ENCODE data around the gene CES2.
"Not testable (repeated sequence)": the region's sequence is repeated elsewhere in the genome, so short reads cannot be mapped to it uniquely, and the experiment has no call there.

Gene CES2

GRCh38 chr16:66977341-66978113 lies 42.2 kb downstream of the CES2 start:
- H3K9me3 ChIP-seq (ENCODE audit: insufficient read depth, low read depth, low read length), result no peaks in the 10 kb centered on the region
- H3K27ac ChIP-seq (ENCODE audit: low read length), result no peak overlapping the region
- no peaks in the 10 kb centered on the region for H3K36me3 ChIP-seq (ENCODE audit: insufficient read depth, low read depth, low read length)
- peaks cover 7% of the 10 kb centered on the region; the same call in 1 of the 2 replicates for H3K27me3 ChIP-seq (ENCODE audit: insufficient read depth, low read length)
- no peaks in the 10 kb centered on the region for H3K4me1 ChIP-seq (ENCODE audit: insufficient read depth, low read length)
- no peak overlapping the region for H3K9ac ChIP-seq (ENCODE audit: low read depth, low read length)
- no peak overlapping the region for H3K4me3 ChIP-seq (ENCODE audit: low read length)

DNA sequence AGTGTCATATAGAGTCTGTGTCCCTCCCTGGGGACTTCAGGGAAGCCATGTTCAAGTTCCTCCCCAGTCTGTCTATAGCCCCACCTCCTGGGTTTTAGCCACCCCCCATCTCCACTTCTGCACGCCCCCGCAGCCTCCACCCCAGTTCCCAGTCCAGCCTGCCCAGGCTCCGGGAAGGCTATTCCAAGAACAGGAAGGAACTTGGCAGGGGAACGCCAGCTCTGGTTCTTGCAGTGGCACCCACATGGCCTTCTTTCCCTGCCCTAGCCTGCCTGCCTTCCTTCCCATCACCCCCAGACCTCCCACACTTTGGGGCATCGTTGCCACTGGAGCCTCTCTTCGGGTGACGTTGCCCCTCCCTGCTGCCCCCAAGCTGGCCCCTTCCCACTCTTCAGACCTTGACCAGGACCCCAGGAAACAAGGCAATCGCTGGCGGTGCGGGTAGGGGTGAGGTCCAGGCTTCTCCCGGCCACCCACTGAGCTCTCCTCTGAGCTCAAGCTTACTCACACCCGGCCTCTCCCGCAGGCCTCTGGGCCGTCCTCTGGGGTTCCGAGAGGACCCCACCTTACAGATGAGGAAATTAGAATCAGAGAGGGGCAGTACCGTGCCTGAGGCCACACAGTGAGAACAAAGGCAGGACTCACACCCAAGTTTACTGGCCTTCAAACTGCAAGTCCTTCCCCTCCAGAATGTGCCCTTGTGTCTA lies 43.8 kb downstream of the CES2 start:
- H3K9ac ChIP-seq (ENCODE audit: low read depth, low read length), result no peak overlapping the region
- no peaks in the 10 kb centered on the region for H3K36me3 ChIP-seq (ENCODE audit: insufficient read depth, low read depth, low read length)
- H3K4me3 ChIP-seq (ENCODE audit: low read length), result no peak overlapping the region
- H3K9me3 ChIP-seq (ENCODE audit: insufficient read depth, low read depth, low read length), result no peaks in the 10 kb centered on the region
- peaks cover 7% of the 10 kb centered on the region; the same call in 1 of the 2 replicates for H3K27me3 ChIP-seq (ENCODE audit: insufficient read depth, low read length)
- H3K27ac ChIP-seq (ENCODE audit: low read length), result no peak overlapping the region
- H3K4me1 ChIP-seq (ENCODE audit: insufficient read depth, low read length), result no peaks in the 10 kb centered on the region

- H3K27me3 ChIP-seq (ENCODE audit: insufficient read depth, low read length), result peaks cover 4% of the 10 kb centered on the region; the same call in 1 of the 2 replicates
- H3K27ac ChIP-seq (ENCODE audit: low read length), result no peak overlapping the region
- no peaks in the 10 kb centered on the region for H3K36me3 ChIP-seq (ENCODE audit: insufficient read depth, low read depth, low read length)
- no peak overlapping the region for H3K4me3 ChIP-seq (ENCODE audit: low read length)
- no peak overlapping the region for H3K9ac ChIP-seq (ENCODE audit: low read depth, low read length)
- no peaks in the 10 kb centered on the region for H3K9me3 ChIP-seq (ENCODE audit: insufficient read depth, low read depth, low read length)
- H3K4me1 ChIP-seq (ENCODE audit: insufficient read depth, low read length), result no peaks in the 10 kb centered on the region
Measured at GRCh38 chr16:66983033-66983432, 47.7 kb downstream of the CES2 start.

DNA sequence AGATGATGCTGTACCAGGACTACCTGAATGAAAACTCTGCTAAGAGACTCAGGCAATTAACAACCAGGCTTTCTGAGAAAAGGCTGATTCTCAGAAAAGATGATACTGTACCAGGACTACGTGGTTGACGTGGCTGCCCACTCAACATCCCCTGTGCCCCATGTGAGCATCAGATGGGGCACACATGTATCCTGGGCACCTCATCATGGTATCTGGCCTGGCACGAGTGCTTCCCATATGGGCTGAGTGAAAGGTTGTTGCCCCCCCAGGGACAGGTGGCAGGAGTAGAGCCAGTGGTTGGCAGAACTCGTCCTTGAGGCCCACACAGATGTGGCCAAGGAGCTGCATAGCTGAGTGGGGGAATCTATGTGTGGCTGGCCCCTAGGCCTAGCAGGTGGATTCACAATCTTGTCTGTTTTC lies 49.6 kb downstream of the CES2 start:
- Histone ChIP-seq H3K36me3 (ENCODE audit: insufficient read depth, low read depth, low read length) (no peaks in the 10 kb centered on the region), H3K4me1 (ENCODE audit: insufficient read depth, low read length) (no peaks in the 10 kb centered on the region), H3K9me3 (ENCODE audit: insufficient read depth, low read depth, low read length) (no peaks in the 10 kb centered on the region), H3K9ac (ENCODE audit: low read depth, low read length) (no peak overlapping the region), H3K27me3 (ENCODE audit: insufficient read depth, low read length) (no peaks in the 10 kb centered on the region), H3K27ac (ENCODE audit: low read length) (no peak overlapping the region), H3K4me3 (ENCODE audit: low read length) (no peak overlapping the region)

DNA sequence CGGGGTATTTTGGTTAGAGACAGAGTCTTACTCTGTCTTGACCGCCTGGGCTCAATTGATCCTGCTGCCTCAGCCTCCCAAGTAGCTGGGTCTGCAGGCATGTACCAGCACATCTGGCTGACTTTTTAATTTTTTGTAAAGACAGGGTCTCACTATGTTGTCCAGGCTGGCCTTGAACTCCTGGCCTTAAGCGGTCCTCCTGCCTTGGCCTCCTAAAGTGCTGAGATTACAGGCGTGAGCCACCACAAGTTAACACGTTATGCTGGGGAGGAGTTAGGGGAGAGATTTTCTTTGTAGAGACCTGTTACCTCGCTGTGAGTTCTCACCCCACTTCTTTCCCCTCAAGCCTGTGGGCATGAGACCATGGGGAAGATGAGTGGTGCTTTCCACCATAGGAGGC lies 51.2 kb downstream of the CES2 start:
- H3K27ac ChIP-seq (ENCODE audit: low read length), result no peak overlapping the region
- H3K4me1 ChIP-seq (ENCODE audit: insufficient read depth, low read length), result no peaks in the 10 kb centered on the region
- H3K9ac ChIP-seq (ENCODE audit: low read depth, low read length), result no peak overlapping the region
- H3K27me3 ChIP-seq (ENCODE audit: insufficient read depth, low read length), result no peaks in the 10 kb centered on the region
- no peak overlapping the region for H3K4me3 ChIP-seq (ENCODE audit: low read length)
- no peaks in the 10 kb centered on the region for H3K9me3 ChIP-seq (ENCODE audit: insufficient read depth, low read depth, low read length)
- H3K36me3 ChIP-seq (ENCODE audit: insufficient read depth, low read depth, low read length), result no peaks in the 10 kb centered on the region

- Histone ChIP-seq H3K27ac (ENCODE audit: low read length) (no peak within 1 kb of the TSS), H3K9ac (ENCODE audit: low read depth, low read length) (no peak within 1 kb of the TSS), H3K4me3 (ENCODE audit: low read length) (no peak within 1 kb of the TSS)
Measured at GRCh38 chr16:66988197-66988788, 53.0 kb downstream of the CES2 start, which contains the start of gene CES4A. Gene CES4A, plus strand, starts transcription at chr16:66988589. Its CDS starts 184 bp downstream, at chr16:66988773.

DNA sequence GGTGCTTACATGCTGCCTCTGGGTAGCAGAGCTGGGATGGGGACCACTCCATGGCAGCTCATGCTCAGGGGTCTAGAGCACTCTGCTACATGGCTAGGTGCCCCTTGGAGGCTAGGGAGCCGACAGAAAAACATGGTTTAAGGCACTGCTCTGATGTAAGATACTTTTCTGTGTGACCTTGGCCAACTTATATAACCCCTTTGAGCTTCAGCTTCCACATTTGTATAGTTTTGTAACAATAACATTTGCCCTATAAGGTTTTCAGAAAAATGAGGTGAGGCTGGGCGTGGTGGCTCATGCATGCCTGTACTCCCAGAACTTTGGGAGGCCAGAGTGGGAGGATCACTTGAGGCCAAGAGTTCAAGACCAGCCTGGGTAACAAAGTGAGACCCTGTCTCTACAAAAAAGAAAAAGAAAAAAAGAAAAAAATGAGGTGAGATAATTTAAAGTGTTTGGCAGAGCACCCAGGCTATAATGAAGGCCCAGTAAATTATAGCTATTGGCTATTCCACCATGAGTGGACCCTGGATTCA lies 56.3 kb downstream of the CES2 start:
- H3K27ac ChIP-seq (ENCODE audit: low read length), result no peak overlapping the region
- H3K4me1 ChIP-seq (ENCODE audit: insufficient read depth, low read length), result no peaks in the 10 kb centered on the region
- no peak overlapping the region for H3K4me3 ChIP-seq (ENCODE audit: low read length)

More at GRCh38 chr16:66988197-66988788, 53.0 kb downstream of the CES2 start, which contains the start of gene CES4A:
- no peaks in the 10 kb centered on the region for H3K9me3 ChIP-seq (ENCODE audit: insufficient read depth, low read depth, low read length)
- no peaks in the 10 kb centered on the region for H3K36me3 ChIP-seq (ENCODE audit: insufficient read depth, low read depth, low read length)
- H3K27me3 ChIP-seq (ENCODE audit: insufficient read depth, low read length), result no peaks in the 10 kb centered on the region
- no peaks in the 10 kb centered on the region for H3K4me1 ChIP-seq (ENCODE audit: insufficient read depth, low read length)

DNA sequence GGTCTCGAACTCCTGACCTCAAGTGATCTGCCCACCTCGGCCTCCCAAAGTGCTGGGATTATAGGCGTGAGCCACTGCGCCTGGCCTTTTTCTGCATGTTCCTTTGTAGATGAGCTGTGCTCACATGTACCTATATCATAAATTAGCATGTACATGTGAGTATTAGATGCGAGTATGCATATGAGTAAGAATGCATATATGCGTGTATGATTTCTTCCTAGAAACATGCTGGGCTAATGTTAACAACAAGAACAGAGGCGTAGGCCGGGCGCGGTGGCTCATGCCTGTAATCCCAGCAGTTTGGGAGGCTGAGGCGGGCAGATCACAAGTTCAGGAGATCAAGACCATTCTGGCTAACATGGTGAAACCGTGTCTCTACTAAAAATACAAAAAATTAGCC lies 58.2 kb downstream of the CES2 start:
- not testable (repeated sequence) for H3K9me3 ChIP-seq (ENCODE audit: insufficient read depth, low read depth, low read length); H3K27ac ChIP-seq (ENCODE audit: low read length); H3K9ac ChIP-seq (ENCODE audit: low read depth, low read length); H3K36me3 ChIP-seq (ENCODE audit: insufficient read depth, low read depth, low read length); H3K4me1 ChIP-seq (ENCODE audit: insufficient read depth, low read length); H3K4me3 ChIP-seq (ENCODE audit: low read length)
- H3K27me3 ChIP-seq (ENCODE audit: insufficient read depth, low read length), result peaks cover 12% of the 10 kb centered on the region

More for the DNA sequence above, 56.3 kb downstream of the CES2 start:
- Histone ChIP-seq H3K9me3 (ENCODE audit: insufficient read depth, low read depth, low read length) (no peaks in the 10 kb centered on the region), H3K27me3 (ENCODE audit: insufficient read depth, low read length) (no peaks in the 10 kb centered on the region), H3K9ac (ENCODE audit: low read depth, low read length) (no peak overlapping the region), H3K36me3 (ENCODE audit: insufficient read depth, low read depth, low read length) (no peaks in the 10 kb centered on the region)
